PC-9 (cell line): ENCODE data around the gene SELE. TPM values are rescaled to one million over a fixed set of nuclear protein-coding genes. Genes with fewer than 3 reads are reported as not detected.

Experiments used
- BruUV-seq: library from RNA; stranded (reverse); fragments of 400-500 nt; replicated peaks from 2 replicates; lab custom pipeline; 2021; lab: Mats Ljungman, UMichigan
- CTCF ChIA-PET: fragments of 300-600 bp; sonication (Branson Sonifier 250); formaldehyde crosslinking; loops from one replicate; lab custom pipeline; 2022; ENCODE audit warnings: antibody characterized with exemption; lab: Charles Lee
- POLR2A ChIA-PET: fragments of 300-600 bp; sonication (Branson Sonifier 250); formaldehyde crosslinking; loops from one replicate; lab custom pipeline; 2022; ENCODE audit warnings: antibody characterized with exemption; ENCODE audit not compliant: unreplicated experiment; lab: Charles Lee
- DNase-seq, 2 experiments: peaks; one replicate each; pipeline versions ENCODE4 v3.0.0 to v3.0.0-alpha.2; 2015 to 2022; ENCODE audit warnings: mixed read lengths in 1 of 2
- H2AFZ ChIP-seq: fragments of 200-600 bp; sonication (generic); 2 replicates; pipeline ENCODE4 v1.8.1; 2017; ENCODE audit warnings: antibody characterized with exemption
- H3F3A ChIP-seq: fragments of 200-600 bp; sonication (generic); 2 replicates; pipeline ENCODE4 v1.8.1; 2017; ENCODE audit warnings: antibody characterized with exemption, mild to moderate bottlenecking, low read depth; ENCODE audit not compliant: insufficient read depth
- H3K27ac ChIP-seq: fragments of 200-600 bp; sonication (generic); 2 replicates; pipeline ENCODE4 v1.6.1; 2016; ENCODE audit warnings: mixed run types
- H3K27me3 ChIP-seq: fragments of 200-600 bp; sonication (generic); 2 replicates; pipeline ENCODE4 v1.6.1; 2016; ENCODE audit warnings: low read depth, mixed run types; ENCODE audit not compliant: insufficient read depth
- H3K36me3 ChIP-seq: fragments of 200-600 bp; sonication (generic); 2 replicates; pipeline ENCODE4 v1.6.1; 2016; ENCODE audit warnings: low read depth, mixed run types
- H3K4me1 ChIP-seq: fragments of 200-600 bp; sonication (generic); replicated peaks from 2 replicates; pipeline ENCODE4 v1.6.1; 2016; ENCODE audit warnings: mixed run types; ENCODE audit not compliant: insufficient read depth
- H3K4me2 ChIP-seq: fragments of 200-600 bp; sonication (generic); 2 replicates; pipeline ENCODE4 v1.6.1; 2017; ENCODE audit warnings: mixed run types
- H3K4me3 ChIP-seq: fragments of 200-600 bp; sonication (generic); 2 replicates; pipeline ENCODE4 v1.6.1; 2016; ENCODE audit warnings: mixed run types
- H3K79me2 ChIP-seq: fragments of 200-600 bp; sonication (generic); 2 replicates; pipeline ENCODE4 v1.6.1; 2017; ENCODE audit warnings: low read depth, mixed run types
- H3K9me2 ChIP-seq: fragments of 200-600 bp; sonication (generic); 2 replicates; pipeline ENCODE4 v1.8.1; 2017; ENCODE audit warnings: mild to moderate bottlenecking; ENCODE audit not compliant: insufficient read depth
- H3K9me3 ChIP-seq: fragments of 200-600 bp; sonication (generic); 2 replicates; pipeline ENCODE4 v1.8.1; 2016; ENCODE audit warnings: low read depth; ENCODE audit not compliant: insufficient read depth
- H4K20me1 ChIP-seq: fragments of 200-600 bp; sonication (generic); 2 replicates; pipeline ENCODE4 v1.8.1; 2017; ENCODE audit not compliant: insufficient read depth
- CTCF ChIP-seq: fragments of 200-600 bp; sonication (generic); conservative IDR thresholded peaks from 2 replicates; pipeline ENCODE4 v1.6.1; 2017; ENCODE audit warnings: mixed run types, antibody characterized with exemption, mild to moderate bottlenecking, moderate library complexity
- EZH2 ChIP-seq: fragments of 200-600 bp; sonication (generic); IDR thresholded peaks from 2 replicates; pipeline ENCODE4 v1.8.0; 2017; ENCODE audit warnings: antibody characterized with exemption, low read depth
- intact Hi-C: fragments of 100-400 bp; cut with micrococcal nuclease; formaldehyde crosslinking; loops from one replicate; pipeline ENCODE4 v1.10.0; 2022; ENCODE audit not compliant: unreplicated experiment
- total RNA-seq: library from RNA; stranded (reverse); gene quantifications from 2 replicates; pipeline ENCODE4 v1.2.3, GENCODE V29; 2021

SELE gene
- total RNA-seq, 1 experiment from 2014 or later: not detected

GRCh38 chr1:169727307-169727706 is 6.6 kb downstream of the SELE start:
- Histone ChIP-seq H3K9me2 (0 out of 2 replicates have a peak, but pooled peaks cover 3% of the 10 kb centered on the region), H3K4me2 (no peak overlapping the region), H3K36me3 (no peaks in the 10 kb centered on the region), H3K4me3 (no peak overlapping the region), H3K4me1 (no peaks in the 10 kb centered on the region), H4K20me1 (no peaks in the 10 kb centered on the region), H3K27ac (no peak overlapping the region), H3K9me3 (no peaks in the 10 kb centered on the region), H3F3A (no peaks in the 10 kb centered on the region), H3K27me3 (no peaks in the 10 kb centered on the region), H3K79me2 (no peaks in the 10 kb centered on the region), H2AFZ (no peak overlapping the region)
- CTCF ChIA-PET: no interaction called here
- POLR2A ChIA-PET: no interaction called here
- intact Hi-C loops: no loop called here
- no TSS peak for BruUV-seq
- DNase-seq: no peak
- TF ChIP-seq EZH2 (no peak), CTCF (no peak)

GRCh38 chr1:169726851-169727250 is 7.0 kb downstream of the SELE start:
- 0 out of 2 replicates have a peak, but pooled peaks cover 3% of the 10 kb centered on the region for H3K9me2 ChIP-seq
- DNase-seq: no peak
- intact Hi-C loops: no loop called here
- H3K4me2 ChIP-seq: no peak overlapping the region
- H4K20me1 ChIP-seq: no peaks in the 10 kb centered on the region
- TF ChIP-seq CTCF (no peak), EZH2 (no peak)
- H3K36me3 ChIP-seq: no peaks in the 10 kb centered on the region
- CTCF ChIA-PET: no interaction called here
- no peak overlapping the region for H2AFZ ChIP-seq
- H3K4me3 ChIP-seq: no peak overlapping the region
- no peaks in the 10 kb centered on the region for H3F3A ChIP-seq
- no peak overlapping the region for H3K27ac ChIP-seq
- no peaks in the 10 kb centered on the region for H3K79me2 ChIP-seq
- BruUV-seq: no TSS peak
- POLR2A ChIA-PET: no interaction called here
- no peaks in the 10 kb centered on the region for H3K4me1 ChIP-seq
- H3K9me3 ChIP-seq: no peaks in the 10 kb centered on the region
- H3K27me3 ChIP-seq: no peaks in the 10 kb centered on the region

- no peak overlapping the region for H2AFZ ChIP-seq
- no peaks in the 10 kb centered on the region for H4K20me1 ChIP-seq
- H3K79me2 ChIP-seq: no peaks in the 10 kb centered on the region
- H3K27me3 ChIP-seq: no peaks in the 10 kb centered on the region
- ChIA-PET CTCF (no interaction called here), POLR2A (no interaction called here)
- H3K4me2 ChIP-seq: no peak overlapping the region
- no peak overlapping the region for H3K4me3 ChIP-seq
- H3K9me3 ChIP-seq: no peaks in the 10 kb centered on the region
- BruUV-seq: no TSS peak
- no peak overlapping the region for H3K27ac ChIP-seq
- no peak for DNase-seq
- intact Hi-C loops: no loop called here
- TF ChIP-seq CTCF: no peak
- no peak for TF ChIP-seq EZH2
- H3K4me1 ChIP-seq: no peaks in the 10 kb centered on the region
- H3K9me2 ChIP-seq: peaks cover 3% of the 10 kb centered on the region; the same call in 1 of the 2 replicates
- H3K36me3 ChIP-seq: no peaks in the 10 kb centered on the region
- no peaks in the 10 kb centered on the region for H3F3A ChIP-seq
Observed at GRCh38 chr1:169725930-169726329, 7.9 kb downstream of the SELE start.
